GM15510 (cell line): ENCODE measurements around the gene EXD3.

Experiments
- POLR2A ChIP-seq: IDR thresholded peaks from 3 replicates; pipeline ENCODE4 v1.6.1; 2011; ENCODE audit warnings: borderline replicate concordance; ENCODE audit not compliant: insufficient read length; ENCODE audit errors: extremely low read depth

EXD3 gene

GRCh38 chr9:137387114-137387890 lies 35.7 kb downstream of the EXD3 start:
- TF ChIP-seq POLR2A = no peak

- no peak for TF ChIP-seq POLR2A
Observed at GRCh38 chr9:137385061-137385655, 37.8 kb downstream of the EXD3 start.

DNA sequence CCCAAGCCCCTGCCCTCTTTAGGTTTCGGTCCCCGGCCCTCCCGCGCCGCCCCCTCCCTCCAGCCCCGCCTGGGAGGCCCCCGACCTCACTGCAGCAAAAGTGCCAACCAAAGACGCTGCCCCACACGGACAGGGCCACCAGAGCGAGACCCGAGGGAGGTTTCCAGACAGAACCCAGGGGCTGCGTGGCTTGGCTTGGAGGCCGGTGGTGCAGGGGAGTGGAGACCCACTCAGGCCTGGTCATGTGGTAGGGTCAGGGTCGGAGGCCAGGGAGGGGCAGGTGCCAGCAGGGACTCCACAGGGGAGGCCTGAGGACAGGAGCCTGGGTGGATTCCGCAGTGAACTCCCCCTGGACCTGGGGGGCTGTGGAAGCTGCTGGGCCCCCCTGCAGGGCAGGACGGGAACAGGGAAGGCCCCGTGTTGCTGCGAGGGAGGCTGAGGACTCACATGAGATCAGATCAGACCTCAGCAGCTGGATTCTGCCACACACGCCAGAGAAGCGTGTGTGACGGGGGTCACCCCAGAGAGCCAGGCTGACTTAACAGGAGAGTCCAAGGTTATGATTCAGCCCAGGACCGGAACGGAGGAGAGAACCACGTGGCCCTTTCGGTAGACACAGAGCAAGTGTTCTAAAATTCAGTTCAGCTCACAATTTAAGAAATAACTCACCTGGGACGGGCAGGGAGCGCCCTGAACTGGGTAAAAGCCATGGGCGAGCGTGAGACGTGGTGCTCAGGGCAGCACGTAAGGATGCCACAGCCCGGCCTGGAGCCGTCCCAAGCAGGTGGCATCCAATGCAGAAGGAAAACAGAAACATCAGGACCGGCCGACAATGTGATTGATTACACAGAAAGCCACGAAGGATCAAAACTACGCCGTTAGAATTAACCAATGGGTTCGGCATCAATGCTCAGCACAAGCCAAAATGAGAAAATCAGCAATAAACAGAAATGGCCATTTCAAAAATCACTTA lies 38.9 kb downstream of the EXD3 start:
- TF ChIP-seq POLR2A = no peak

GRCh38 chr9:137383081-137383783 lies 39.7 kb downstream of the EXD3 start:
- no peak for TF ChIP-seq POLR2A

DNA sequence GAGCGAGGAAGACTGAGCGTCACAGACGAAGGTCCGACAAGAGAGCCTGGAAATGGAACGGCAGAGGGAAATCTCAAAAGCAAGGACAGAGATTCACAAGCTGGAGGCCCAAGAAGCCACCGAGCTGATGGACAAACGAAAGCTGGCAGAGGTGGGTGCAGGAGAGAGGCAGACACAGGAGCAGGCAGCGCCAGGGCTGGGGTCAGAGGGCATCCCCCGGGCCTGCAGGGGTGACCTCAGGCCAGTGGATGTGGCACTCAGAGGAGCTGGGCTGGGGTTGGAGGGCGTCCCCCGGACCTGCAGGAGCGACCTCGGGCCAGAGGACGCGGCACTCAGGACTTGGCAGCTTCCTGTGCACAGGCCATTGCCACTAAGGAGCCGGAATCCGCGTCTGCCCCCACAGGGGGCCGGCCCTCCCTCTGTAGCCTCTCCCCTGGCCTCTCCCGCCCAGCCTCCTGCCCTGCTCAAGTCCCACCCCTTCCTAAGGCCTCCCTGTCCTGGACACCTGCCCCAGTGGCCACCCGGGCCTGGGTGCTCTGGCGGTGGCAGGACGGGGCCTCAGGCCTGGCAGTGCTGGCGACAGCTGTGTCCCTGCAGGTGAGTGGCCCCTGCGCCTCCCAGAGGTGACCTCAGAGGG lies 40.4 kb downstream of the EXD3 start:
- no peak for TF ChIP-seq POLR2A

- TF ChIP-seq POLR2A = no peak
Observed at GRCh38 chr9:137381501-137382443, 41.2 kb downstream of the EXD3 start.

DNA sequence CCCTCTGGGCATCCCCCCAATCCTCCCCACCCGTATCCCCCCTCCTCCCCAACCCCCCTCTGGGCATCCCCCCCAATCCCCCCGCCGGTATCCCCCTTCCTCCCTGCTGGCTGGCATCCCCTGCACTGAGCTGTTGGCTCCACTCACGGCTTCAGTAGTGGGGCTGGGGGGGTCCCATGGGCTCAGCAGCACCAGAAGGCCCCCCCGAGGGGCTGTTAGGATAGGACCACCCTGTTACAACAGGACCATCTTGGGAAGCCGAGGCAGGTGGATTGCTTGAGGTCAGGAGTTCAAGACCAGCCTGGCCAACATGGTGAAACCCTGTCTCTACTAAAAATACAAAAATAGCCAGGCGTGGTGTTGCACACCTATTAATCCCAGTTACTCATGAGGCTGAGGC lies 42.4 kb downstream of the EXD3 start:
- no peak for TF ChIP-seq POLR2A

DNA sequence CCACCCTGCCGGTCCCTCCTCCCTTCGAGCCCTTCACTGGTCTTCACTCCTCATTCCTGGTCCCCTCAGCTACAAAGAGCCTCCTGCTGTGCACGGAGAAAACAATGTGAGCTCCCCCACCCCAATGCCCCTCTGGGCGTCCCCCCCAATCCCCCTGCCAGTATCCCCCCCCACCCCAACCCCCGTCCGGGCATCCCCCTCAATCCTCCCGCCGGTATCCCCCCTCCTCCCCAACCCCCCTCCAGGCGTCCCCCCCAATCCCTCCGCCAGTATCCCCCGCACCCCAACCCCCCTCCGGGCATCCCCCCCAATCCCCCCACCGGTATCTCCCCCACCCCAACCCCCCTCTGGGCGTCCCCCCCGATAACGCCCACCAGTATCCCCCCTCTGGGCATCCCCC lies 42.8 kb downstream of the EXD3 start:
- TF ChIP-seq POLR2A = no peak

- TF ChIP-seq POLR2A = no peak
Observed at GRCh38 chr9:137379761-137380161, 43.2 kb downstream of the EXD3 start.

DNA sequence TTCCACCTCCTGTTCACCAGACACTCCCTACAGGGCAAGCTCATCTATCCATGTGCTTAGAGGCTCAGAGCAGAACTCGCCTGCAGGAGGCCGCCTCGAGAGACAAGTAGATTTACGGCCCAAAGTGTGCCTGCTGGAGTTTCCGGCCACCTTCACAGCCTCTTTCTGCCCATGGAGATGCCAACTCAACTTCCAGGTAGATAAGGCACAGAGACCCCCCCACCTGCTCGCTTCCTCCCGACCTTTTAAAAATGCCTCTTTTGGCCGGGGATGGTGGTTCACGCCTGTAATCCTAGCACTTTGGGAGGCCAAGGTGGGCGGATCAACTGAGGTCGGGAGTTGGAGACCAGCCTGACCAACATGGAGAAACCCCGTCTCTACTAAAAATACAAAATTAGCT lies 46.6 kb downstream of the EXD3 start:
- TF ChIP-seq POLR2A = no peak

GRCh38 chr9:137375321-137376058 lies 47.5 kb downstream of the EXD3 start:
- no peak for TF ChIP-seq POLR2A

GRCh38 chr9:137374131-137374845 lies 48.7 kb downstream of the EXD3 start:
- no peak for TF ChIP-seq POLR2A
